Activated T-cell treated with anti-CD3 and anti-CD28 coated beads for 24 hours (primary cell): ENCODE results near the gene SMIM1.

Experiments used
- DNase-seq: peaks from one replicate; pipeline ENCODE4 v3.0.0-alpha.2; 2020; ENCODE audit warnings: low read depth

Gene SMIM1, protein sequence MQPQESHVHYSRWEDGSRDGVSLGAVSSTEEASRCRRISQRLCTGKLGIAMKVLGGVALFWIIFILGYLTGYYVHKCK

GRCh38 chr1:3772715-3773571, at the start of gene SMIM1:
TSS of gene SMIM1 (plus strand) at chr1:3772749. CDS start at chr1:3775374, 2,625 bp downstream.
- DNase-seq, result no peak

GRCh38 chr1:3722846-3723245, 49.7 kb upstream of the SMIM1 start:
- no peak for DNase-seq

DNA sequence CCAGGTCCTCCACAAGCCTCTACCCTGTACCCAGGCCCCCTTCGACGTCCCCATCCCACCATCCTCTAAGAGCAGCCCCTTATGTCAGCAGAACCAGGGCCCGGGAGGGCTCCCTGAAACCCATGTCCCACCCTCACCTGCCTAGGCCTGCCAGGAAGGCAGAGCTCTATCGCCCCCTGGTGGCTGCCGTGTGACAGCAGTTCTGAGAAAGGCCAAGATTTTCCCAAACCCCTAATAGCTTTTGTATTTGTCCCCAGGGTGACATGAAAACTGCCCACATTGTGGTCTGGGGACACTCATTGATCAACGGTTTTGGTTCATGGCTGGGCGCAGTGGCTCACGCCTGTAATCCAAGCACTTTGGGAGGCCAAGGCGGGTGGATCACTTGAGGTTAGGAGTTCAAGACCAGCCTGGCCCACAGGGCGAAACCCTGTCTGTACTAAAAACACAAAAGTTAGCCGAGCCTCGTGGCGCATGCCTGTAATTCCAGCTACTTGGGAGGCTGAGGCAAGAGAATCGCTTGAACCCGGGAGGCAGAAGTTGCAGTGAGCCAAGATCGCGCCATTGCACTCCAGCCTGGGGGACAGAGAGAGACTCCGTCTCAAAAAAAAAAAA, 48.0 kb upstream of the SMIM1 start:
- DNase-seq, result peak; percentile 67

DNA sequence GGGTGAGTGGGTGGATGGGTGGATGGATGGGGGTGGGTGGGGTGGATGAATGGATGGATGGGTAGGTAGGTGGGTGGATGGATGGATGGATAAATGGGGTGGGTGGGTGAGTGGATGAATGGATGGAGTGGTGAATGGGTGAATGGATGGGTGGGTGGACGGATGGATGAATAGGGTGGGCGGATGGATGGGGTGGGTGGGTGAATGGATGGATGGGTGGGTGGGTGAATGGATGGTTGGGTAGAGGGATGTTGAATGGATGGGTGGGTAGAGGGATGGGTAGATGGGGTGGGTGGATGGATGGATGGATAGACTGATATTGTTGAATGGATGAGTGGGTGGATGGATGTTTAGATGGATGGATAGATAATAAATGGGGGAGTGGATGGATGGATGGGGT, 47.2 kb upstream of the SMIM1 start:
- no peak for DNase-seq

GRCh38 chr1:3727042-3727824, 45.3 kb upstream of the SMIM1 start:
- no peak for DNase-seq

GRCh38 chr1:3727825-3728776, 44.4 kb upstream of the SMIM1 start:
- no peak for DNase-seq

DNA sequence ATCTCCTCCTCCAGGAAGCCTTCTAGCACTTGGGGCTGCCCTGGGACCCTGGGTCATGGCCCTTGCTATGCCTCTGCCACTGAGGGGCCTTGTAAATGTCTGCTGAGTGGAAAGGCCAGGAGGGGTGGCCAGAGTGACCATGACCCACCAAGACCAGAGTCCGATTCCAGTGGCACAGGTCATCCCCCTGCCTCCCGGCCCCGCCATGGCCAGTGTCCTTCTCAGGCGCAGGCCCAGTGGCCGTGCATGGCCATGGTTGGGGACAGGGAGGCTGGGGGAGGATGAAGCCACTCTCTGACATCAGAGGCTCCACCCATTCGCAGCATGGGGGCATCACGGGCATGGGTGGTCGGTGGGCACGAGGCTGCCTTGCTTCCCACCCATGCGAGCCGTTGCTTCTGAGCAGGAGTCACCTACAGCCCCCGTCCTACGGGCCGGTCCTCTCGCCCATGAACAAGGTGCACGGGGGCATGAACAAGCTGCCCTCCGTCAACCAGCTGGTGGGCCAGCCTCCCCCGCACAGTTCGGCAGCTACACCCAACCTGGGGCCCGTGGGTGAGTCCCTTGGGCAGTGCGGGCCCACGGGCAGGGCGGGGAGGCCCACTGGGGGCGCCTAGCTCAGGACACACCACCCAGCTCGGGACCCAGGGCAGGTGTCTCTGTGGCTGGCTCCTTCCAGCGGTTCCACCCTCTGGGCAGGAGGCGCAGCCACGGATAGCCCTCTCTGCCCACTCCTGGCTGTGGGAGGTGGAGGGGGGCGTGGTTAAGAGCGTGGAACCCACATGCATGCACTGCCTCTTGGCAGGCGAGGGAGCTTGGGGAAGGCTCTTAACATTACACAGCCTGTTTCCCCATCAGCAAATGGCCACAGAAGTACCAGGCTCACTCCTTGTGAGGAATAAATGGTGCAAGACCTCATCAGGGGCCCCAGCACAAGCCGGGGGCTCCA, 42.7 kb upstream of the SMIM1 start:
- no peak for DNase-seq

DNA sequence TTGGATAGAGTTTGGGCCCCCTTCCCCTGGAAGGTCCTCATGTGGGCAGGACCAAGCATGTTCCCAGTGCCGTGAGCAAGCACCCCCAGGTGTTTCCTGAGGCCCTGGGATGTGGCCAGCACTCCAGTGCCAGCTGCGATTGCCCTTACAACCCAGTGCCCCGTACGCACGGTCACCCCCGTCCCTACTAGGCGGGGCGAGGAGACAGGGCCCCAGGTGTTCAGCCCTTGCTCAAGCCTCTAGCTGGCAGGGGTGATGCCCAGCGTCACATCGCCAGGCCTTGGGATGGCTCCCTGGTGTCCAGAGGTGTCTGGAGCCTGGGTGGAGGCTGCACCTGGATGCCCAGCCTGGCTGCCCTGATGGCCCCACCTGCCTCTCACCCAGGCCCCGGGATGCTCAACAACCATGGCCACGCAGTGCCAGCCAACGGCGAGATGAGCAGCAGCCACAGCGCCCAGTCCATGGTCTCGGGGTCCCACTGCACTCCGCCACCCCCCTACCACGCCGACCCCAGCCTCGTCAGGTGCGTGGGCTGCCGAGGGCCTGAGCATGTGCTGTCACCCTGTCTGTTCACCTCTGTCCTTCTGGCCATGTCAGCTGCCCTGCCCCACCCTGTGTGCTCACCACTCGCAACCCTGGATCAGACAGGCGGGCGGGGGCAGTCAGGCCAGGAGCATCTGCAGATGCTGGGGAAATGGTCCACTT, 41.9 kb upstream of the SMIM1 start:
- DNase-seq, result no peak

GRCh38 chr1:3731583-3732433, 40.7 kb upstream of the SMIM1 start:
- DNase-seq, result no peak

DNA sequence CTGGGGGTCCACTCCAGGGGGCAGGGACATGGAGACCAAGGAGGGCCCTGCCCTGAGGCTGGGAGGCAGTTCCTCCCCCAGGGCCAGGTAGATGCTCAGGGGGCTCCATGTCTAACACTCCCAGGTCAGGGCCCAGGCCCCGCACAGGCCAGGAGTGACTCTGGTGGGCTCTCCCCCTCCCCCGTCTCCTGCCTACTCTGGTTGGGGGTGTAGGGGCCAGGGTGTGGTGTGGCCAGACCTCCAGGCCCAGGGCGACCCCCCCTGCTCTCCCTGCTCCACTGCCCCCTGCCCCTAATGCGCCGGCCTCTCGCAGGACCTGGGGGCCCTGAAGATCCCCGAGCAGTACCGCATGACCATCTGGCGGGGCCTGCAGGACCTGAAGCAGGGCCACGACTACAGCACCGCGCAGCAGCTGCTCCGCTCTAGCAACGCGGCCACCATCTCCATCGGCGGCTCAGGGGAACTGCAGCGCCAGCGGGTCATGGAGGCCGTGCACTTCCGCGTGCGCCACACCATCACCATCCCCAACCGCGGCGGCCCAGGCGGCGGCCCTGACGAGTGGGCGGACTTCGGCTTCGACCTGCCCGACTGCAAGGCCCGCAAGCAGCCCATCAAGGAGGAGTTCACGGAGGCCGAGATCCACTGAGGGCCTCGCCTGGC, 40.0 kb upstream of the SMIM1 start:
- no peak for DNase-seq

- DNase-seq, result no peak
Measured at GRCh38 chr1:3733094-3733882, 39.3 kb upstream of the SMIM1 start.

GRCh38 chr1:3733883-3734589, 38.5 kb upstream of the SMIM1 start:
- no peak for DNase-seq

DNA sequence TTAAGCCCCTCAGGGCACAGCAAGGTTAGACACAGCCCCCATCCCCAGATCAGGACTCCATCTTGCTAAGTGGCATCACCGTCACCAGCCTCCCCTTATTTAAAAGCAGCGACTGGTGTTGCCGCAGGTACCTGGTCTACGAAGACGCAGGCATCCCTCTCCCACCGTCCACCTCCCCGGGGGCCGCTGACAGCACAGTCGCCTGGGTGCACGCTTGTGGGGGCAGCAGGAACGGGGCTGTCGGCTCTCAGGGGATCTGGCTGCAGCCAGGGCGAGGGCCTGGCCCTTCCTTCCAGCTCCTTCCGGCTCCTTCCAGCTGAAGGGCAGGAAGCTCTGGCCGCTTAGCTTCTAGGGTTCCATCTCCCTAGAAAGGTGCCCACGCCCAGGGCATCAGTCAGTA, 37.9 kb upstream of the SMIM1 start:
- no peak for DNase-seq

DNA sequence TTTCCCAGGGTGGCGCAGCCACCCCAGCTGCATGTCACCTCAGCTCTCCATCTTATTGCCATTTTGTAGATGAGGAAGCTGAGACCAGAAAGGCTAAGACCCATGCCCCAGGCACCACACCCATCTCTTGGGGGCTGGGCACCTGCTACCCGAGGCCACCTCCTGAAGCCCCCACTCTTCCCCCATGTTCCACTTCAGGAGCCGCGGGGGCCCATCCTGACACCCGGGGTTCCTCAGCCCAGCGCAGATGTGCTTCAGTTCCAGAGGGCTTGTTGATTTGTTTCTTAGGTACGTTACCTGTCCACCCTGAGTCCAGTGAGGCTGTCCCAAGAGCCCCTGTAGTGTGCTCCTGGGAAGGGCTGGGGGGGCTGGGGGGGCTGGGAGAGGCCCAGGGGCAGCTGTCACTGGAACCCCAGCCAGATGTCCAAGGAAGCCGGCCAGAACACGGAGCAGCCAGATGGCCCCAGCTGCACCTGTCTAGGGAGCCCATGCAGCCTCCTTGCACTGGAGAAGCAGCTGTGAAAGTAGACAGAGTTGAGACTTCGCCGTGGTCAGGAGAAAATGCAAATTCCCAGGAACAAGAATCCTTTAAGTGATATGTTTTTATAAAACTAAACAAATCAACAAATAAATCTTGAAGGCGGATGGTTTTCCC, 37.4 kb upstream of the SMIM1 start:
- no peak for DNase-seq

- no peak for DNase-seq
Measured at GRCh38 chr1:3735688-3736087, 36.9 kb upstream of the SMIM1 start.

GRCh38 chr1:3736131-3736561, 36.4 kb upstream of the SMIM1 start:
- DNase-seq, result no peak
